Colonic mucosa (tissue), 4 donors: ENCODE measurements around the gene E2F3. TPM values are rescaled to one million over a fixed set of nuclear protein-coding genes. Genes with fewer than 3 reads are reported as not detected.

Experiments
- DNase-seq: peaks from one replicate; pipeline ENCODE4 v3.0.0-alpha.2; 2020
- H3K27ac ChIP-seq: fragments of 200-600 bp; one replicate; pipeline ENCODE4 v1.8.0; 2021
- H3K27me3 ChIP-seq: fragments of 200-600 bp; one replicate; pipeline ENCODE4 v1.8.0; 2021
- H3K36me3 ChIP-seq: fragments of 200-600 bp; one replicate; pipeline ENCODE4 v1.8.0; 2021
- H3K4me1 ChIP-seq: fragments of 200-600 bp; one replicate; pipeline ENCODE4 v1.8.0; 2021; ENCODE audit warnings: mild to moderate bottlenecking
- H3K4me3 ChIP-seq: fragments of 200-600 bp; one replicate; pipeline ENCODE4 v1.8.0; 2021
- H3K9ac ChIP-seq, 2 donors: one replicate each; pipeline ENCODE4 v1.7.0; 2013; ENCODE audit warnings: control low read depth in 2 of 2, low read depth in 2 of 2, low read length in 2 of 2
- H3K9me3 ChIP-seq: fragments of 200-600 bp; one replicate; pipeline ENCODE4 v1.8.0; 2021
- CTCF ChIP-seq: fragments of 200-600 bp; IDR thresholded peaks from one replicate; pipeline ENCODE4 v1.8.0; 2022; ENCODE audit warnings: antibody characterized with exemption, mild to moderate bottlenecking
- intact Hi-C: fragments of 100-400 bp; cut with DNase I; formaldehyde crosslinking; loops from one replicate; pipeline ENCODE4 v1.14.1; 2022
- total RNA-seq, 2 donors: library from RNA; stranded (reverse); fragmentation: NEBNext Ultra II Directional in 1 of 2; extraction: Animal tissue kit (Norgen Biotek cat#: 25700) in 1 of 2; gene quantifications; one replicate each; pipeline ENCODE4 v1.2.1, GENCODE V29; 2021
- donor health status: healthy.
- donor health status: DM: no; HTN: no; CAD: no.
- donor health status: DM: no; HTN: no; CAD: no.

E2F3 gene
- total RNA-seq, 2 donors from 2014 or later = 10.0 to 11.2 TPM

- no peak for TF ChIP-seq CTCF
- H3K4me3 ChIP-seq = peak overlapping the region; percentile 79
- no peak for DNase-seq
- peak overlapping the region; percentile 79 to 83 for H3K9ac ChIP-seq
- intact Hi-C loops = no loop called here
- H3K4me1 ChIP-seq = no peaks in the 10 kb centered on the region
- peak overlapping the region; percentile 83 for H3K27ac ChIP-seq
- H3K9me3 ChIP-seq = no peaks in the 10 kb centered on the region
- no peaks in the 10 kb centered on the region for H3K27me3 ChIP-seq
- no peaks in the 10 kb centered on the region for H3K36me3 ChIP-seq
Observed at GRCh38 chr6:20402092-20402341, 338 bp downstream of the E2F3 start.

GRCh38 chr6:20402342-20403069 is 827 bp downstream of the E2F3 start:
- no peaks in the 10 kb centered on the region for H3K9me3 ChIP-seq
- peak overlapping the region; percentile 79 to 83 for H3K9ac ChIP-seq
- peak; percentile 73 for DNase-seq
- TF ChIP-seq CTCF = no peak
- intact Hi-C loops = no loop called here
- H3K4me3 ChIP-seq = peak overlapping the region; percentile 79
- no peaks in the 10 kb centered on the region for H3K27me3 ChIP-seq
- no peaks in the 10 kb centered on the region for H3K36me3 ChIP-seq
- H3K4me1 ChIP-seq = no peaks in the 10 kb centered on the region
- H3K27ac ChIP-seq = peak overlapping the region; percentile 83

GRCh38 chr6:20403070-20403765 is 1.5 kb downstream of the E2F3 start:
- Histone ChIP-seq H3K27ac (peak overlapping the region; percentile 83), H3K36me3 (no peaks in the 10 kb centered on the region), H3K4me3 (peak overlapping the region; percentile 79), H3K27me3 (no peaks in the 10 kb centered on the region), H3K9ac (peak overlapping the region; percentile 83 to 96), H3K9me3 (no peaks in the 10 kb centered on the region), H3K4me1 (no peaks in the 10 kb centered on the region)
- intact Hi-C loops = no loop called here
- no peak for TF ChIP-seq CTCF
- peak; percentile 93 for DNase-seq

GRCh38 chr6:20403766-20404640 is 2.3 kb downstream of the E2F3 start:
- intact Hi-C loops = no loop called here
- H3K4me3 ChIP-seq = peak overlapping the region; percentile 79
- no peak for TF ChIP-seq CTCF
- H3K27me3 ChIP-seq = no peaks in the 10 kb centered on the region
- H3K27ac ChIP-seq = peak overlapping the region; percentile 83
- H3K9me3 ChIP-seq = no peaks in the 10 kb centered on the region
- DNase-seq = peak; percentile 27
- no peaks in the 10 kb centered on the region for H3K4me1 ChIP-seq
- H3K9ac ChIP-seq = peak overlapping the region; percentile 65 to 96
- no peaks in the 10 kb centered on the region for H3K36me3 ChIP-seq

- Histone ChIP-seq H3K4me1 (no peaks in the 10 kb centered on the region), H3K9me3 (no peaks in the 10 kb centered on the region), H3K9ac (peak overlapping the region in 1 of 2 donors; percentile 96), H3K36me3 (no peaks in the 10 kb centered on the region), H3K4me3 (peak overlapping the region; percentile 79), H3K27ac (peak overlapping the region; percentile 83), H3K27me3 (no peaks in the 10 kb centered on the region)
- peak; percentile 39 for TF ChIP-seq CTCF
- peak; percentile 56 for DNase-seq
- intact Hi-C loops = loop anchor here (5.0 kb wide), 1 partner anchor 123 kb away; no protein-coding TSS in a partner anchor
Observed at GRCh38 chr6:20404641-20405032, 3.0 kb downstream of the E2F3 start.
